ENCODE data around the gene NPTX1. TPM values are rescaled to one million over a fixed set of nuclear protein-coding genes. Genes with fewer than 3 reads are reported as not detected.

NPTX1 gene
- total RNA-seq, 8 experiments from 2014 or later, result 0.61 to 2.9 (median 0.96) TPM

- ATAC-seq (replicated peaks in 6 of 8), result peak in 4 of 8 experiments; percentile 11 to 94 (median 68)
- H3K4me3 ChIP-seq, result no peak overlapping the region
- no peak overlapping the region for H3K27ac ChIP-seq
- in situ Hi-C loops (cut with MboI; ENCODE audit: low pct_unique_long_range_greater_than_20kb in 2 of 9, low sequenced_read_pairs in 9 of 9, unreplicated experiment in 9 of 9), result no loop called here
- peaks cover 0 to 6% of the 10 kb centered on the region in 2 donors for H3K4me1 ChIP-seq (replicated peaks in 1 of 2)
- 0 to 80% (median 43%) methylated on average over 1 to 7 of the region's 8 CpGs; no CpG with 5 or more reads in 1 of the 10 experiments for WGBS, 10 experiments
Measured at GRCh38 chr17:80460429-80460834, 16.0 kb downstream of the NPTX1 start.

GRCh38 chr17:80459234-80459633, 17.2 kb downstream of the NPTX1 start:
- WGBS, 10 experiments, result 47 to 86% (median 70%) methylated on average over 2 to 10 of the region's 11 CpGs
- ATAC-seq (replicated peaks in 6 of 8), result no peak
- peaks cover 0 to 8% of the 10 kb centered on the region in 2 donors for H3K4me1 ChIP-seq (replicated peaks in 1 of 2)
- no peak overlapping the region for H3K27ac ChIP-seq
- no peak overlapping the region for H3K4me3 ChIP-seq
- in situ Hi-C loops (cut with MboI; ENCODE audit: low pct_unique_long_range_greater_than_20kb in 2 of 9, low sequenced_read_pairs in 9 of 9, unreplicated experiment in 9 of 9), result no loop called here

- Histone ChIP-seq H3K27ac (no peak overlapping the region), H3K4me3 (no peak overlapping the region), H3K4me1 (replicated peaks in 1 of 2) (peaks cover 8 to 18% of the 10 kb centered on the region in 2 donors)
- ATAC-seq (replicated peaks in 6 of 8), result no peak
- in situ Hi-C loops (cut with MboI; ENCODE audit: low pct_unique_long_range_greater_than_20kb in 2 of 9, low sequenced_read_pairs in 9 of 9, unreplicated experiment in 9 of 9), result no loop called here
- WGBS, 10 experiments, result 71 to 100% (median 80%) methylated on average over 1 to 5 of the region's 8 CpGs; no CpG with 5 or more reads in 6 of the 10 experiments
Measured at GRCh38 chr17:80458016-80458415, 18.4 kb downstream of the NPTX1 start.

- no peak overlapping the region for H3K4me3 ChIP-seq
Measured at GRCh38 chr17:80457236-80457856, 19.1 kb downstream of the NPTX1 start.

GRCh38 chr17:80456465-80457235, 19.8 kb downstream of the NPTX1 start:
- WGBS, 10 experiments, result 17 to 90% (median 72%) methylated on average over 2 to 5 of the region's 21 CpGs; no CpG with 5 or more reads in 4 of the 10 experiments
- in situ Hi-C loops (cut with MboI; ENCODE audit: low pct_unique_long_range_greater_than_20kb in 2 of 9, low sequenced_read_pairs in 9 of 9, unreplicated experiment in 9 of 9), result no loop called here

More at GRCh38 chr17:80457236-80457856, 19.1 kb downstream of the NPTX1 start:
- no peak for ATAC-seq (replicated peaks in 6 of 8)
- Histone ChIP-seq H3K4me1 (replicated peaks in 1 of 2) (peaks cover 9 to 18% of the 10 kb centered on the region in 2 donors), H3K27ac (no peak overlapping the region)
- in situ Hi-C loops (cut with MboI; ENCODE audit: low pct_unique_long_range_greater_than_20kb in 2 of 9, low sequenced_read_pairs in 9 of 9, unreplicated experiment in 9 of 9), result no loop called here
- WGBS, 10 experiments, result 25 to 100% (median 67%) methylated on average over 1 to 6 of the region's 15 CpGs; no CpG with 5 or more reads in 2 of the 10 experiments

GRCh38 chr17:80455784-80456183, 20.6 kb downstream of the NPTX1 start:
- Histone ChIP-seq H3K4me3 (peak overlapping the region in 3 of 5 donors; percentile 57 to 64 (median 64)), H3K4me1 (replicated peaks in 1 of 2) (peaks cover 9 to 18% of the 10 kb centered on the region in 2 donors), H3K27ac (no peak overlapping the region)
- 0 to 80% (median 44%) methylated on average over 1 to 4 of the region's 4 CpGs; no CpG with 5 or more reads in 3 of the 10 experiments for WGBS, 10 experiments
- in situ Hi-C loops (cut with MboI; ENCODE audit: low pct_unique_long_range_greater_than_20kb in 2 of 9, low sequenced_read_pairs in 9 of 9, unreplicated experiment in 9 of 9), result no loop called here
- no peak for ATAC-seq (replicated peaks in 6 of 8)

More at GRCh38 chr17:80456465-80457235, 19.8 kb downstream of the NPTX1 start:
- Histone ChIP-seq H3K4me3 (no peak overlapping the region), H3K4me1 (replicated peaks in 1 of 2) (peaks cover 9 to 18% of the 10 kb centered on the region in 2 donors), H3K27ac (no peak overlapping the region)
- peak in 2 of 8 experiments; percentile 1 to 13 for ATAC-seq (replicated peaks in 6 of 8)

- peak overlapping the region; percentile 96 to 99 for H3K27ac ChIP-seq
- in situ Hi-C loops (cut with MboI; ENCODE audit: low pct_unique_long_range_greater_than_20kb in 2 of 9, low sequenced_read_pairs in 9 of 9, unreplicated experiment in 9 of 9), result no loop called here
- peak in 3 of 8 experiments; percentile 33 to 52 (median 46) for ATAC-seq (replicated peaks in 6 of 8)
- H3K4me3 ChIP-seq, result peak overlapping the region; percentile 57 to 88 (median 64)
- 0 to 41% (median 9%) methylated on average over 1 to 16 of the region's 20 CpGs for WGBS, 10 experiments
- H3K4me1 ChIP-seq (replicated peaks in 1 of 2), result peaks cover 9 to 18% of the 10 kb centered on the region in 2 donors
Measured at GRCh38 chr17:80455336-80455710, 21.1 kb downstream of the NPTX1 start.

- ATAC-seq (replicated peaks in 6 of 8), result peak; percentile 87 to 95 (median 93)
- WGBS, 10 experiments, result 0 to 10% (median 0%) methylated on average over 2 to 21 of the region's 88 CpGs; no CpG with 5 or more reads in 7 of the 10 experiments
- in situ Hi-C loops (cut with MboI; ENCODE audit: low pct_unique_long_range_greater_than_20kb in 2 of 9, low sequenced_read_pairs in 9 of 9, unreplicated experiment in 9 of 9), result no loop called here
- H3K27ac ChIP-seq, result peak overlapping the region; percentile 96 to 99
- H3K4me3 ChIP-seq, result peak overlapping the region; percentile 57 to 88 (median 64)
- peaks cover 9 to 18% of the 10 kb centered on the region in 2 donors for H3K4me1 ChIP-seq (replicated peaks in 1 of 2)
Measured at GRCh38 chr17:80454557-80455335, 21.7 kb downstream of the NPTX1 start.

GRCh38 chr17:80453998-80454556, 22.3 kb downstream of the NPTX1 start:
- in situ Hi-C loops (cut with MboI; ENCODE audit: low pct_unique_long_range_greater_than_20kb in 2 of 9, low sequenced_read_pairs in 9 of 9, unreplicated experiment in 9 of 9), result no loop called here
- no peak for ATAC-seq (replicated peaks in 6 of 8)

GRCh38 chr17:80453126-80453997, 23.0 kb downstream of the NPTX1 start:
- H3K4me1 ChIP-seq (replicated peaks in 1 of 2), result peaks cover 9 to 18% of the 10 kb centered on the region in 2 donors

More at GRCh38 chr17:80453998-80454556, 22.3 kb downstream of the NPTX1 start:
- 48 to 100% (median 88%) methylated on average over 2 to 12 of the region's 36 CpGs; no CpG with 5 or more reads in 4 of the 10 experiments for WGBS, 10 experiments
- Histone ChIP-seq H3K4me1 (replicated peaks in 1 of 2) (peaks cover 9 to 18% of the 10 kb centered on the region in 2 donors), H3K27ac (peak overlapping the region; percentile 96 to 99), H3K4me3 (peak overlapping the region; percentile 57 to 88 (median 64))

GRCh38 chr17:80452173-80452915, 24.1 kb downstream of the NPTX1 start:
- in situ Hi-C loops (cut with MboI; ENCODE audit: low pct_unique_long_range_greater_than_20kb in 2 of 9, low sequenced_read_pairs in 9 of 9, unreplicated experiment in 9 of 9), result no loop called here
- Histone ChIP-seq H3K27ac (peak overlapping the region in 1 of 2 donors; percentile 99), H3K4me1 (replicated peaks in 1 of 2) (peaks cover 9 to 18% of the 10 kb centered on the region in 2 donors), H3K4me3 (no peak overlapping the region)
- WGBS, 10 experiments, result 20 to 80% (median 62%) methylated on average over 1 to 12 of the region's 14 CpGs; no CpG with 5 or more reads in 4 of the 10 experiments
- ATAC-seq (replicated peaks in 6 of 8), result no peak

More at GRCh38 chr17:80453126-80453997, 23.0 kb downstream of the NPTX1 start:
- in situ Hi-C loops (cut with MboI; ENCODE audit: low pct_unique_long_range_greater_than_20kb in 2 of 9, low sequenced_read_pairs in 9 of 9, unreplicated experiment in 9 of 9), result no loop called here
- Histone ChIP-seq H3K27ac (peak overlapping the region in 1 of 2 donors; percentile 99), H3K4me3 (peak overlapping the region in 4 of 5 donors; percentile 57 to 85 (median 64))
- no peak for ATAC-seq (replicated peaks in 6 of 8)
- WGBS, 10 experiments, result 57 to 95% (median 80%) methylated on average over 3 to 13 of the region's 19 CpGs; no CpG with 5 or more reads in 3 of the 10 experiments
